Activated T-cell treated with anti-CD3 and anti-CD28 coated beads for 48 hours (primary cell): Measurements from ENCODE around the gene PROSER3.
A peak's percentile ranks its signal among the peaks of the same experiment; 100 is the strongest.

Experiments used
- DNase-seq: peaks from one replicate; pipeline ENCODE4 v3.0.0-alpha.2; 2020; ENCODE audit warnings: low read depth

Gene PROSER3

DNA sequence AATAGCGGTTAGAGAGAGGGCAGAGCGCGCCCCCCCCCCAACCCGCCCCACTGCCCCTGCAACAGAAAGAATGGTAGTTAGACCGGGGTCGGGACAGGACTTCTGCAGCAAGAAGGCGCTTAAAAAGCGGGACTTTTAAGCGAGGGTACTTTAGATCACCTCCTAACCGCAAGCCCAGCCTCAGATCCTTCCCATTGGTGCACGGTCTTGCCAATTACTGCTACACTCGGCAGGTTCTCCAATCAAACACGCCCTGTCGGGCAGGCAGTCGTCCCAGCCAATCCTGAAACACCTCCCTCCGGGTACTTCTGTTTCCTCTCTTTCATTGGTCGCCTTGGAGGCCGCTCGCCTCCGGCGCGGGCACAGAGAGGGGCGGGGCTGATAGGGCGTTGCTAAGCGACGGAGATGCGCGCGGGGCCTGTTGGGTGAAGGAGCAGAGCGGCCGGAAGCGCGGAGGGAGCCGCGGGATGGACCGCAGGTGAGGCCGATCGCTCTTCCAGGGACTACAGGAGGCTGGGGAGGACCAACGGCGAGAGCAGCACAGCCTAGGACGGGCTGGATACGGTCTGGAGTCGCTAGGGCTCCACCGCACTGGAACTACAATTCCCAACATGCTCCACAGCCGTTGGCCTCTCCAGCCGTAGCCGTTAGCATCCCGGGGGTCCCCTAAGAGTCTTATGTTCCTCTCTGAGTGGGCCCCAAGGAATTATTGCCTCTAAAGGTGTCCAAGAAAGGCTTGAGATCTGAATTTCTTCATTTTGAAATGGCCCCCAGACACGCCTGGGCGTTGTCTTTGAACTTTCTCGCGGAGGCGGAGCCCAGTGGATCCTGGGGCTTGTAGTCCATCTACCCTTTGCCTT lies at the start of gene PROSER3:
Gene PROSER3 (plus strand): TSS at position 428 of the 860 bp plus-strand sequence. CDS start 40 bp downstream, at position 468.
- peak; percentile 98 for DNase-seq

DNA sequence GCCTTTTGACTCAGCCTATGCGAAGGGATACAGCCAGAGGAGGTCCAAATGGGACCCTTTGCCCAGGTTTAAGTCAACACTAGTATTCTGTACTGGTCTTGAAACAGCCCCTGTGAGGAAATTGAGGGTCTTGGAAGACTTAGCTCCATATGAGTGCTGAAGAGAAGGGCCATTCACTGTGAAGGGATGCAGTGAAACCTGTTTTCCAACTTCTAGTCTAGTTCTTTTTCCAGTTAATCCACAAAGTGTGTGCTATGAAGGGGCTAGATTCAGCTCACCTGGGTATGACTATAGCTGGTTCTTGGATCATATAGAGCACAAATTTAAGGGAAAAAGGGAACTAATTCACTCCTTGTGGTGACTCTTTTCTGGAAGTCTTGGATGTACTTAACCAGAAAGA lies 49.6 kb upstream of the PROSER3 start:
- DNase-seq: no peak

GRCh38 chr19:35710784-35711723 lies 46.9 kb upstream of the PROSER3 start:
- DNase-seq: peak; percentile 67

DNA sequence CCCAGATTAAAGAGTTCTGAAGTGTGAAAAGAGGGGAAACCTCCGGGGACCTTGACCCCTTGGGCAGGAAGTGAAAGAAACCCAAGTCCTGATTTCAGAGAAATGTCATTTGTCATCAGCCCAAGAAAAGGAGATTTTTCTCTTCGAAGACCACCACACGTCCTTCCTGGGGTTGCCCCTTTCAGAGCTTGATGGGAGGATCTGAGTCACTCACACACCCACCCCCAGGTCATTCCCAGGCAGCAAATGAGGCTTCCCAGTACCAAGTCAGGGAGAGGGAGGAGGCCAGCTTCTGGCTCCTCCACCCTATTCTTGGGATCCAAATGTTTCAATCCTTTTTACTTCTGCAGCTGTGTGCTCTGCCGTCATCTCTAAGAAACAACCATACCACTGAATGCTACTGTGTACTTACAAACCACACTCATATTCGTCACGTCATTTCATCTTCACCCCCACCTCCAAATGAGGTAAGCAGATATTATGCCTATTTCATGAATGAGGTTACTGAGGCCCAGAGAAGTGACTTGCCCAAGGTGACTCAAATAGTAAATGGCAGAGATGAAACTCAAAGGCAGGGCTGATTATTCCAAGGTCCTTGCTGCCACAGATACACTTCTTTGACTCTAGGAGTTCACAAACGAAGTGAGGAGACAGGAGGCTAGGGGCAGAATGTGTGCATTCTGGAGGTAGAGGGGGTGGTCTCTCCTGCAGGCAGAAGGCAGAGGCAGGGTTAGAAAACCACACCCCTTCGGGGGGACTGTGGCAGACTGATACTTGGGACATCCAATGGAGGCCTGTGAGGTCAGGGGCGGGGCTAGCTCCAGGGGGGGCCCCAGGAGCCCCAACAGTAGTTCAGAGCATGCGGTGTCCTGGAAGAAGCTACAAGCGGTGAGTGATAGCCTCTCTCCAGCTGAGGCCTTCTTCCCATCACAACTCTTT lies 45.1 kb upstream of the PROSER3 start:
- DNase-seq: peak; percentile 80

DNA sequence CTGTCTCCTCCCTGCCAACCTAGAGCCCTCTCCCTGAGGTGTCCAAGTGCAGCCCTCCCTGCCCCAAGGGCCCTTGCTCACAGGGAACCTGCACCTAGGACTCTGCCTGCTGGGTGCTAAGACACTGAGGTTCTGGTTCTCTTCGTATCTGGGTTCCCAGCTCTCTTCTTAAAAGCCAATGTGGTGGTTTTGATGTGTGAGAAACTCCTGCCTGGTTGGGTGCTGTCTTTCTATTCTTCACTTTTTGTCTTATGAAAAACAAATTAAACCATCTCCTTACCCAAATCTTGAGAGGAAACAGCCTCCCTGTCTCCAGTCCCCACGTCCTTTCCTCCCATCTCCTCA lies 44.5 kb upstream of the PROSER3 start:
- no peak for DNase-seq

DNA sequence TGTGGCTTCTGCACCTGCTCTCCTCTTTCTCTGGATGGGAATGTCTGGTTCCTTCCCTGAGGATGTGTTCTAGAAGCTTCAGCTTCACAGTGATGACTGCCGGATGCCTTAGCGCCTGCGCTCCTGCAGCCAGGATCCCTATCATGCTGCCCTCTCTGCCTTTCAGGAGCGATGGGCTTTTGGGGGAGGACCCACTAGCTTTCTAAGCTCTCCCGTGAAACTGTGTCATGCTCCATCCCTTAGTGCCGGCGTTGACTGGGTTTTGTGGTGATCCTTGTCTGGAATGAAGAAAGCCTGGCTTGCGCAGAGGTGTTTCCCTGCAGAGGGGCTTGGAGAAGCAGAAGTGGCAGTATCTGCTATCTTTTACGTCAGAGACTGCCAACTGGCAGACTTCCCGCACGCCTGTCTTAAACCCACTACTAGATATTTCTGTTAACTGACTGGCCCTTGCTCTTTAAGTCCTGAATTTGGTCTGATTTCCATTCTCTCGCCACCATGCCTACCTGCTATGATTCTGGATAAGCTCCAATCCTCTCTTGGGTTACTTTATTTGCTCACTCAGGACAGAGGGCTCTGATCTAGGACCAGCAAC lies 44.0 kb upstream of the PROSER3 start:
- DNase-seq: no peak

DNA sequence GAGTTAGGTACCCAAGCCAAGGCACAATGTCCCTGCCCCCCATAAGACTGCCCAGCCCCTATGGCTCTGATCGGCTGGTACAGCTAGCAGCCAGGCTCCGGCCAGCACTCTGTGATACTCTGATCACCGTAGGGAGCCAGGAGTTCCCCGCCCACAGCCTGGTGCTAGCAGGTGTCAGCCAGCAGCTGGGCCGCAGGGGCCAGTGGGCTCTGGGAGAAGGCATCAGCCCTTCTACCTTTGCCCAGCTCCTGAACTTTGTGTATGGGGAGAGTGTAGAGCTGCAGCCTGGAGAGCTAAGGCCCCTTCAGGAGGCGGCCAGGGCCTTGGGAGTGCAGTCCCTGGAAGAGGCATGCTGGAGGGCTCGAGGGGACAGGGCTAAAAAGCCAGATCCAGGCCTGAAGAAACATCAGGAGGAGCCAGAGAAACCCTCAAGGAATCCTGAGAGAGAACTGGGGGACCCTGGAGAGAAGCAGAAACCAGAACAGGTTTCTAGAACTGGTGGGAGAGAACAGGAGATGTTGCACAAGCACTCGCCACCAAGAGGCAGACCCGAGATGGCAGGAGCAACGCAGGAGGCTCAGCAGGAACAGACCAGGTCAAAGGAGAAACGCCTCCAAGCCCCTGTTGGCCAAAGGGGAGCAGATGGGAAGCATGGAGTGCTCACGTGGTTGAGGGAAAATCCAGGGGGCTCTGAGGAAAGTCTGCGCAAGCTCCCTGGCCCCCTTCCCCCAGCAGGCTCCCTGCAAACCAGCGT lies 43.2 kb upstream of the PROSER3 start:
- DNase-seq: no peak

GRCh38 chr19:35715355-35715809 lies 42.6 kb upstream of the PROSER3 start:
- no peak for DNase-seq

- DNase-seq: no peak
These were observed 41.8 kb upstream of the PROSER3 start for GRCh38 chr19:35715981-35716800.

DNA sequence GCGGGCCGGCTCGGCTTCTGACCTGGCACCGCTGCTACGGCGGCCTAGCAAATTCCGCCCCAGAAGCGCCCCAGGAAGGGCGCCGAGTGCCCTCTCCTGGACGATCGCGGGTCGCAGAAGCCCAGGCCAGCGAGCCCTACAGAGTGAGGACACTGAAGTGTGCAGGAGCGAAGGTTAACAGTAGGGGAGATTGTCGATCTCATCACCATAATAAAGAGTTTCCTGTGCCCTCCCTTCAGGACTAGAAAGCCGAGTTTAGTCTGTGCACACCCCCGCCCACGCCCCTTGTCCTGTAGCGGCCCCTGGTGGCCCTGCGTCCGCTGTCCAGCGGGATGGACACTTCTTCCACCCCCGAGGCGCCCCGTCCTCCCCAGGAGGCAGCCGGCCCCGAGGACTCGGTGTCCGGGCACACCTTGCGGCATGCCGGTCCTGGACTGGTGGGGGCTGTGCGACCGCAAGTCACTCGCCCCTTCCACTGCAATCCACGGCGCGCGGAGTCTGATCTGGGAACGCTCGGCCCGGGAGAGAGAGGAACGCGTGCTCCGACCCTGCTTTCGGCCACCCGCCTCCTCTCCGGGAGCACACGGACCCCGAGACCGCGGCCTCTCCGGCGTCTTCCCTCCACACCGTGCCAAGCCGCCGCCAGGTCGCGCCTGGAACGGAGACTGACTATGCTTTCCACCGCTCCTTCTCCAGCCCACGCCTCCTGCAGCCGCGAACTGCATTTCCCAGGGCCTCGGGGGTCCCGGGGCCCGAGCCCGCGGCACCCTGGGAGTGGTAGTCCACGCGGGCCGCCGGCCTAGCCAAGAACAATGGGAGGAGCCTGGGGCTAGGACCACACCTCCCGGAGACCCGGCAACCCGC lies 40.9 kb upstream of the PROSER3 start:
- peak; percentile 71 for DNase-seq

GRCh38 chr19:35717665-35718344 lies 40.2 kb upstream of the PROSER3 start, which contains the start of gene KMT2B:
KMT2B (plus strand) TSS chr19:35718003; CDS start chr19:35718019, 16 bp downstream.
- DNase-seq: peak; percentile 97

- peak; percentile 59 for DNase-seq
These were observed 39.5 kb upstream of the PROSER3 start for GRCh38 chr19:35718345-35719041.

DNA sequence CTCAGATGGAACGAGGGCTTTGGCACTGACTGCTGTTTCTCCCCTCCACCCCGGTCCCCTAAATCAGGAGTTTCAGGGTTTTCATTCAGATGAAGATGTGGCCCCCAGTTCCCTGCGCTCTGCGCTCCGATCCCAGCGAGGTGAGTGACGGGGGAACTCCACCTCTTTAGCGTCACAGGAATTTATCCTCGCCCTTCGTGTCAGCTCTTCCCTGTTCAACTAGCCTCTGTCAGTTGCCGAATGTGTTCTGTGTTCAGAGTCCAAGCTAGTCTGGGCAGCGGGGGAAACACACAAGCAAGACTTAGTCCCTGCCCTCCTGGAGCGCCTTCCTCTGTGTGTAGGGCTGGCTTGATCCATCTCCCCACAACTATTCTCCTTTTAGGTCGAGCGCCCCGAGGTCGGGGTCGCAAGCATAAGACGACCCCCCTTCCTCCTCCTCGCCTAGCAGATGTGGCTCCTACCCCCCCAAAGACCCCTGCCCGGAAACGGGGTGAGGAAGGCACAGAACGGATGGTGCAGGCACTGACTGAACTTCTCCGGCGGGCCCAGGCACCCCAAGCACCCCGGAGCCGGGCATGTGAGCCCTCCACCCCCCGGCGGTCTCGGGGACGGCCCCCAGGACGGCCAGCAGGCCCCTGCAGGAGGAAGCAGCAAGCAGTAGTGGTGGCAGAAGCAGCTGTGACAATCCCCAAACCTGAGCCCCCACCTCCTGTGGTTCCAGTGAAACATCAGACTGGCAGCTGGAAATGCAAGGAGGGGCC lies 38.4 kb upstream of the PROSER3 start:
- no peak for DNase-seq

DNA sequence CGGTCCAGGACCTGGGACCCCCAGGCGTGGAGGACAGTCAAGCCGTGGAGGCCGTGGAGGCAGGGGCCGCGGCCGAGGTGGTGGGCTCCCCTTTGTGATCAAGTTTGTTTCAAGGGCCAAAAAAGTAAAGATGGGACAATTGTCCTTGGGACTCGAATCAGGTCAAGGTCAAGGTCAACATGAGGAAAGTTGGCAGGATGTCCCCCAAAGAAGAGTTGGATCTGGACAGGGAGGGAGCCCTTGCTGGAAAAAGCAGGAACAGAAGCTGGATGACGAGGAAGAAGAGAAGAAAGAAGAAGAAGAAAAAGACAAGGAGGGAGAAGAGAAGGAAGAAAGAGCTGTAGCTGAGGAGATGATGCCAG lies 37.8 kb upstream of the PROSER3 start:
- no peak for DNase-seq

DNA sequence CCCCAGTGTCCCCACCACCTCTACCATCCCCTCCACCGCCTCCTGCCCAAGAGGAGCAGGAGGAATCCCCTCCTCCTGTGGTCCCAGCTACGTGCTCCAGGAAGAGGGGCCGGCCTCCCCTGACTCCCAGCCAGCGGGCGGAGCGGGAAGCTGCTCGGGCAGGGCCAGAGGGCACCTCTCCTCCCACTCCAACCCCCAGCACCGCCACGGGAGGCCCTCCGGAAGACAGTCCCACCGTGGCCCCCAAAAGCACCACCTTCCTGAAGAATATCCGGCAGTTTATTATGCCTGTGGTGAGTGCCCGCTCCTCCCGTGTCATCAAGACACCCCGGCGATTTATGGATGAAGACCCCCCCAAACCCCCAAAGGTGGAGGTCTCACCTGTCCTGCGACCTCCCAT lies 37.3 kb upstream of the PROSER3 start:
- no peak for DNase-seq

DNA sequence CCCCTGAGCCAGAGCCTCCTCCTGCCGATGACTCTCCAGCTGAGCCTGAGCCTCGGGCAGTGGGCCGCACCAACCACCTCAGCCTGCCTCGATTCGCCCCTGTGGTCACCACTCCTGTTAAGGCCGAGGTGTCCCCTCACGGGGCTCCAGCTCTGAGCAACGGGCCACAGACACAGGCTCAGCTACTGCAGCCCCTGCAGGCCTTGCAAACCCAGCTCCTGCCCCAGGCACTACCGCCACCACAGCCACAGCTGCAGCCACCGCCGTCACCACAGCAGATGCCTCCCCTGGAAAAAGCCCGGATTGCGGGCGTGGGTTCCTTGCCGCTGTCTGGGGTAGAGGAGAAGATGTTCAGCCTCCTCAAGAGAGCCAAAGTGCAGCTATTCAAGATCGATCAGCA lies 36.6 kb upstream of the PROSER3 start:
- DNase-seq: no peak

- no peak for DNase-seq
These were observed 35.5 kb upstream of the PROSER3 start for GRCh38 chr19:35722461-35722860.
